Hematopoietic multipotent progenitor cell (in vitro differentiated cells): ENCODE results near the gene FILIP1. TPM values are rescaled to one million over a fixed set of nuclear protein-coding genes. Genes with fewer than 3 reads are reported as not detected.
"Not testable (repeated sequence)": the region's sequence is repeated elsewhere in the genome, so short reads cannot be mapped to it uniquely, and the experiment has no call there.

Experiments used
- DNase-seq, 3 donors: peaks; one replicate each; pipeline ENCODE4 v3.0.0-alpha.2; 2011 to 2015; ENCODE audit warnings: low read depth in 2 of 3, low spot score in 2 of 3
- total RNA-seq: library from RNA; depleted of rRNA; stranded (reverse); fragments of >200 nt; gene quantifications from one replicate; pipeline ENCODE4 v1.2.3, GENCODE V29; 2012

FILIP1 gene
- total RNA-seq, 1 donor = under 0.01 TPM

GRCh38 chr6:75458895-75459294 is 34.7 kb downstream of the FILIP1 start:
- no peak for DNase-seq

GRCh38 chr6:75450903-75451302 is 42.7 kb downstream of the FILIP1 start:
- DNase-seq = no peak

GRCh38 chr6:75449630-75450206 is 43.9 kb downstream of the FILIP1 start:
- DNase-seq = no peak

GRCh38 chr6:75446241-75446880 is 47.2 kb downstream of the FILIP1 start:
- DNase-seq = no peak

- no peak for DNase-seq
Observed at GRCh38 chr6:75445738-75446137, 47.9 kb downstream of the FILIP1 start.

- DNase-seq = no peak
Observed at GRCh38 chr6:75444899-75445298, 48.7 kb downstream of the FILIP1 start.

- DNase-seq = not testable (repeated sequence)
Observed at GRCh38 chr6:75441883-75442282, 51.7 kb downstream of the FILIP1 start.

- not testable (repeated sequence) for DNase-seq
Observed at GRCh38 chr6:75441479-75441878, 52.1 kb downstream of the FILIP1 start.

- no peak for DNase-seq
Observed at GRCh38 chr6:75438442-75439116, 55.0 kb downstream of the FILIP1 start.

- DNase-seq = no peak
Observed at GRCh38 chr6:75438013-75438431, 55.6 kb downstream of the FILIP1 start.

- no peak for DNase-seq
Observed at GRCh38 chr6:75437421-75437891, 56.1 kb downstream of the FILIP1 start.

- no peak for DNase-seq
Observed at GRCh38 chr6:75436869-75437268, 56.7 kb downstream of the FILIP1 start.

GRCh38 chr6:75432809-75433208 is 60.8 kb downstream of the FILIP1 start:
- not testable (repeated sequence) for DNase-seq

- no peak for DNase-seq
Observed at GRCh38 chr6:75431379-75431778, 62.2 kb downstream of the FILIP1 start.

- no peak for DNase-seq
Observed at GRCh38 chr6:75430631-75431325, 62.8 kb downstream of the FILIP1 start.

GRCh38 chr6:75429061-75429703 is 64.4 kb downstream of the FILIP1 start:
- no peak for DNase-seq

GRCh38 chr6:75428204-75428603 is 65.4 kb downstream of the FILIP1 start:
- DNase-seq = no peak

- DNase-seq = no peak
Observed at GRCh38 chr6:75427329-75427728, 66.3 kb downstream of the FILIP1 start.

- DNase-seq = no peak
Observed at GRCh38 chr6:75424618-75425548, 68.7 kb downstream of the FILIP1 start.

- DNase-seq = no peak
Observed at GRCh38 chr6:75423386-75423785, 70.2 kb downstream of the FILIP1 start.
